IPS DF 6.9 (cell line): Measurements from ENCODE around the gene SMYD3.

ENCODE experiments used
- DNase-seq: peaks from one replicate; pipeline ENCODE4 v3.0.0-alpha.2; 2013; ENCODE audit warnings: low read depth, low spot score
- H3K27ac ChIP-seq: one replicate; pipeline ENCODE4 v1.5.1; 2013; ENCODE audit warnings: low read length, control low read depth
- H3K27me3 ChIP-seq: 2 replicates; pipeline ENCODE4 v1.6.1; 2013; ENCODE audit warnings: mild to moderate bottlenecking, low read length; ENCODE audit not compliant: control insufficient read depth, insufficient read depth
- H3K36me3 ChIP-seq: 2 replicates; pipeline ENCODE4 v1.6.1; 2013; ENCODE audit warnings: low read length; ENCODE audit not compliant: control insufficient read depth, insufficient read depth
- H3K4me1 ChIP-seq: 2 replicates; pipeline ENCODE4 v1.6.1; 2013; ENCODE audit warnings: low read length; ENCODE audit not compliant: control insufficient read depth, insufficient read depth
- H3K4me3 ChIP-seq: 2 replicates; pipeline ENCODE4 v1.5.1; 2013; ENCODE audit warnings: mild to moderate bottlenecking, low read length
- H3K9me3 ChIP-seq: 2 replicates; pipeline ENCODE4 v1.6.1; 2013; ENCODE audit warnings: low read length, inconsistent platforms; ENCODE audit not compliant: control insufficient read depth, insufficient read depth
- WGBS: extraction: QIAGEN DNeasy Blood & Tissue Kit; methylation state at CpG from one replicate; pipeline ENCODE4 v1.1.7; 2013; ENCODE audit warnings: mixed read lengths, missing lambda C conversion rate; ENCODE audit not compliant: insufficient read length, insufficient coverage; 5-methylcytosine and 5-hydroxymethylcytosine counted together

Gene SMYD3

GRCh38 chr1:246297279-246298265, 209.5 kb downstream of the SMYD3 start:
- WGBS = no CpG with 5 or more reads among the region's 5 CpGs
- no peaks in the 10 kb centered on the region for H3K4me1 ChIP-seq
- no peaks in the 10 kb centered on the region for H3K36me3 ChIP-seq
- no peak overlapping the region for H3K4me3 ChIP-seq
- H3K27ac ChIP-seq = no peak overlapping the region
- no peaks in the 10 kb centered on the region for H3K27me3 ChIP-seq
- DNase-seq = no peak
- no peaks in the 10 kb centered on the region for H3K9me3 ChIP-seq

- no peak for DNase-seq
- no peaks in the 10 kb centered on the region for H3K36me3 ChIP-seq
- no peak overlapping the region for H3K27ac ChIP-seq
- H3K27me3 ChIP-seq = no peaks in the 10 kb centered on the region
- H3K4me1 ChIP-seq = no peaks in the 10 kb centered on the region; the same call in 1 of the 2 replicates
- H3K9me3 ChIP-seq = no peaks in the 10 kb centered on the region
- H3K4me3 ChIP-seq = no peak overlapping the region
- WGBS = no CpG with 5 or more reads among the region's 5 CpGs
Measured at GRCh38 chr1:246295968-246296367, 211.1 kb downstream of the SMYD3 start.

- no peak for DNase-seq
- no peaks in the 10 kb centered on the region for H3K9me3 ChIP-seq
- H3K4me1 ChIP-seq = no peaks in the 10 kb centered on the region; the same call in 1 of the 2 replicates
- H3K4me3 ChIP-seq = no peak overlapping the region
- whole genome bisulfite sequencing = no CpG with 5 or more reads among the region's 2 CpGs
- no peaks in the 10 kb centered on the region for H3K27me3 ChIP-seq
- no peaks in the 10 kb centered on the region for H3K36me3 ChIP-seq
- H3K27ac ChIP-seq = no peak overlapping the region
Measured at GRCh38 chr1:246295340-246295739, 211.7 kb downstream of the SMYD3 start.

- DNase-seq = no peak
- Histone ChIP-seq H3K4me1 (no peaks in the 10 kb centered on the region; the same call in 1 of the 2 replicates), H3K4me3 (no peak overlapping the region), H3K36me3 (no peaks in the 10 kb centered on the region), H3K9me3 (no peaks in the 10 kb centered on the region), H3K27ac (no peak overlapping the region), H3K27me3 (no peaks in the 10 kb centered on the region)
- no CpG with 5 or more reads among the region's 2 CpGs for WGBS
Measured at GRCh38 chr1:246294263-246294662, 212.8 kb downstream of the SMYD3 start.

- Histone ChIP-seq H3K27me3 (no peaks in the 10 kb centered on the region), H3K9me3 (no peaks in the 10 kb centered on the region), H3K4me1 (no peaks in the 10 kb centered on the region; the same call in 1 of the 2 replicates), H3K4me3 (no peak overlapping the region), H3K36me3 (no peaks in the 10 kb centered on the region), H3K27ac (no peak overlapping the region)
- DNase-seq = no peak
- no CpG with 5 or more reads among the region's 8 CpGs for WGBS
Measured at GRCh38 chr1:246293366-246294121, 213.5 kb downstream of the SMYD3 start.

- Histone ChIP-seq H3K27me3 (no peaks in the 10 kb centered on the region), H3K36me3 (no peaks in the 10 kb centered on the region), H3K9me3 (no peaks in the 10 kb centered on the region), H3K4me3 (no peak overlapping the region), H3K27ac (no peak overlapping the region), H3K4me1 (no peaks in the 10 kb centered on the region; the same call in 1 of the 2 replicates)
- WGBS = no CpG with 5 or more reads among the region's 1 CpG
- DNase-seq = no peak
Measured at GRCh38 chr1:246292571-246292970, 214.5 kb downstream of the SMYD3 start.

- H3K36me3 ChIP-seq = no peaks in the 10 kb centered on the region
- no peak for DNase-seq
- no peaks in the 10 kb centered on the region for H3K27me3 ChIP-seq
- no peaks in the 10 kb centered on the region; the same call in 1 of the 2 replicates for H3K4me1 ChIP-seq
- H3K27ac ChIP-seq = no peak overlapping the region
- no CpG with 5 or more reads among the region's 4 CpGs for WGBS
- H3K4me3 ChIP-seq = no peak overlapping the region
- H3K9me3 ChIP-seq = no peaks in the 10 kb centered on the region
Measured at GRCh38 chr1:246291127-246291526, 216.0 kb downstream of the SMYD3 start.

GRCh38 chr1:246283771-246284410, 223.2 kb downstream of the SMYD3 start:
- H3K4me1 ChIP-seq = no peaks in the 10 kb centered on the region
- H3K9me3 ChIP-seq = no peaks in the 10 kb centered on the region
- H3K27ac ChIP-seq = no peak overlapping the region
- no peak for DNase-seq
- H3K27me3 ChIP-seq = no peaks in the 10 kb centered on the region
- no peak overlapping the region for H3K4me3 ChIP-seq
- H3K36me3 ChIP-seq = no peaks in the 10 kb centered on the region
- WGBS = no CpG with 5 or more reads among the region's 7 CpGs

GRCh38 chr1:246281639-246282038, 225.4 kb downstream of the SMYD3 start:
- WGBS = no CpG with 5 or more reads among the region's 1 CpG
- no peak overlapping the region for H3K27ac ChIP-seq

GRCh38 chr1:246281195-246281594, 225.9 kb downstream of the SMYD3 start:
- H3K9me3 ChIP-seq = no peaks in the 10 kb centered on the region
- DNase-seq = no peak
- H3K27ac ChIP-seq = no peak overlapping the region
- no peaks in the 10 kb centered on the region for H3K36me3 ChIP-seq
- H3K27me3 ChIP-seq = no peaks in the 10 kb centered on the region
- H3K4me3 ChIP-seq = no peak overlapping the region
- no CpG with 5 or more reads among the region's 4 CpGs for WGBS
- no peaks in the 10 kb centered on the region for H3K4me1 ChIP-seq

More at GRCh38 chr1:246281639-246282038, 225.4 kb downstream of the SMYD3 start:
- H3K4me1 ChIP-seq = no peaks in the 10 kb centered on the region
- H3K9me3 ChIP-seq = no peaks in the 10 kb centered on the region
- H3K36me3 ChIP-seq = no peaks in the 10 kb centered on the region
- H3K4me3 ChIP-seq = no peak overlapping the region
- DNase-seq = no peak
- no peaks in the 10 kb centered on the region for H3K27me3 ChIP-seq
